Measurements from ENCODE around the gene APBA1.

- TF ChIP-seq POLR2A (IDR thresholded peaks at IDR 0.05): no peak
- TF ChIP-seq CTCF (IDR thresholded peaks at IDR 0.05): no peak
Measured at GRCh38 chr9:69431777-69432176, 240.4 kb downstream of the APBA1 start.
